Mammary epithelial cell (primary cell): ENCODE results near the gene SASS6.

Experiments
- EZH2 ChIP-seq: IDR thresholded peaks from 2 replicates; pipeline ENCODE4 v1.6.1; 2012; ENCODE audit warnings: low read length, inconsistent platforms, borderline replicate concordance
- TF ChIP-seq, protein P1 (sequence below), 2 donors: IDR thresholded peaks in 1 of 2; conservative IDR thresholded peaks in 1 of 2; 2 replicates each; pipeline ENCODE4 v1.5.1; 2011 to 2012; ENCODE audit warnings: inconsistent platforms in 2 of 2, low read length in 2 of 2, mild to moderate bottlenecking in 2 of 2, control low read depth in 1 of 2, low read depth in 1 of 2; ENCODE audit not compliant: insufficient read depth in 1 of 2; ENCODE audit errors: extremely low read depth in 1 of 2

DNA sequence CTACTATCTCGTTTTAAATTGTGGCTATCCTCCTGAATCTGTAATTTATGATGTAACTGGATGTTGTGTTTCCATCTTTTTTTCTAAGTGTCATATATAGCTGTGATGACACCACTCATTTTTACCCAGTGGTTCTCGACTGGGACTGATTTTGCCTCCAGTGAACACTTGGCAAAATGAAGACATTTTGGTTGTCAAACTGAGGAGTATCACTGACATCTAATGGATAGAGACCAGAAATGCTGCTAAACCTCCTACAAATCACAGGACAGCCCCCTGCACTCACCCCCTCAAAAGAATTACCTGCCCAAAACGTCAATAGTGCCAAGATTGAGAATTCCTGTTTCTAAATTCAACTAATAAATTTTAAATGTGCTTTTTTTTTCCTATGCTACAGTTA lies 2.1 kb upstream of the SASS6 start:
- TF ChIP-seq, protein P1, sequence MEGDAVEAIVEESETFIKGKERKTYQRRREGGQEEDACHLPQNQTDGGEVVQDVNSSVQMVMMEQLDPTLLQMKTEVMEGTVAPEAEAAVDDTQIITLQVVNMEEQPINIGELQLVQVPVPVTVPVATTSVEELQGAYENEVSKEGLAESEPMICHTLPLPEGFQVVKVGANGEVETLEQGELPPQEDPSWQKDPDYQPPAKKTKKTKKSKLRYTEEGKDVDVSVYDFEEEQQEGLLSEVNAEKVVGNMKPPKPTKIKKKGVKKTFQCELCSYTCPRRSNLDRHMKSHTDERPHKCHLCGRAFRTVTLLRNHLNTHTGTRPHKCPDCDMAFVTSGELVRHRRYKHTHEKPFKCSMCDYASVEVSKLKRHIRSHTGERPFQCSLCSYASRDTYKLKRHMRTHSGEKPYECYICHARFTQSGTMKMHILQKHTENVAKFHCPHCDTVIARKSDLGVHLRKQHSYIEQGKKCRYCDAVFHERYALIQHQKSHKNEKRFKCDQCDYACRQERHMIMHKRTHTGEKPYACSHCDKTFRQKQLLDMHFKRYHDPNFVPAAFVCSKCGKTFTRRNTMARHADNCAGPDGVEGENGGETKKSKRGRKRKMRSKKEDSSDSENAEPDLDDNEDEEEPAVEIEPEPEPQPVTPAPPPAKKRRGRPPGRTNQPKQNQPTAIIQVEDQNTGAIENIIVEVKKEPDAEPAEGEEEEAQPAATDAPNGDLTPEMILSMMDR (conservative IDR thresholded peaks at IDR 0.05 in 1 of 2, IDR thresholded peaks at IDR 0.05 in 1 of 2; ENCODE audit: extremely low read depth in 1 of 2, insufficient read depth in 1 of 2, low read depth in 1 of 2, low read length in 2 of 2), result no peak
- no peak for TF ChIP-seq EZH2
